NCI-H1436 (cell line): ENCODE data around the gene FHIT.
"Not testable (repeated sequence)": the region's sequence is repeated elsewhere in the genome, so short reads cannot be mapped to it uniquely, and the experiment has no call there.

Experiments
- DNase-seq: peaks from one replicate; lab custom pipeline; 2025; lab: John Stamatoyannopoulos, UW

Gene FHIT

DNA sequence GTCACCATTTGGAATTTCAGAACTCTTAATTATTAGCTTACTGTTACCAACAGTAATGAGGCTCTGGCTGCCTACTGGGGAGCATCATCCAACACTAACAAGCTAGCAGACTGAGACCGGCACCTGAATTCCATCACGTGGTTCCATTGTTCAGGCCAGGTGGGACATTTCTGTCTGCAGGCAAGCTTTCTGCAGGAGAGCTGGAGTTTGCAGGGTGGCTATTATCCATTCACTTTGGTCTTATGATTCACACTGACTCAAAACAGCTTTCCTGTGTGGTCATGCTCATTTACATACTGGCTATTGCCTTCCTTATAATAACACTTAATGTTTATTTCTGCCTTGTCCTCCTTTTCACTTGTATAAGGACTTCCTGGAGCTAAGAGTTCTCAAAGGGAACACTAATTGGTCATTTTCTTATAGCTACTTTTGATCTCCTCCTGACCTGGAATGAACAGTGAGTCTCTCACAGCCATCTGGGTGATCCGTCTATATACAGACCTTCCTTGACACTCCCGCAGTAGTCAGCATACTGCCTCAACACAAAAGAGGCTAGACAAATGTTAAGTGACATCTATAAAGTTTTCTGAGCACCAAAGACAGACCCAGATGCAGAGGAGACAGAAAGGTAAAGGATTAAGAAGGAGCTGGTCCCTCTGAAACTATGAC is 695.4 kb downstream of the FHIT start:
- DNase-seq: no peak

DNA sequence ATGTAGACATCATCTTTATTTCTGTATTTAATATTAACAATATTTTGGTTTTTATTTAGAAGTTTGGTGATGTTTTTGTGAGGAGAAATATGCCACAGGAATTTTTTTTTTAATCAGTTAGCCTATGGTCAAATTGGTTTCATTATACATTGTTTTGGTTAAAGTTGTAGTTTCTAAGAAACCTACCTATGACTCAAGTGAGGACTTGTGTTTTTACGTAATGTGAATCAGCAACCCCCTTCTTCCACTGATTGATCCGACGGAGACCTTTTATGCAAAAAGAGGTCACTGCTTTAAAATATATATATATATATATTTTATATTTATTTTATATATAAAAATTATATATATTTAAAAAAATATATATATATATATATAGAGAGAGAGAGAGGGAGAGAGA is 698.1 kb downstream of the FHIT start:
- no peak for DNase-seq

DNA sequence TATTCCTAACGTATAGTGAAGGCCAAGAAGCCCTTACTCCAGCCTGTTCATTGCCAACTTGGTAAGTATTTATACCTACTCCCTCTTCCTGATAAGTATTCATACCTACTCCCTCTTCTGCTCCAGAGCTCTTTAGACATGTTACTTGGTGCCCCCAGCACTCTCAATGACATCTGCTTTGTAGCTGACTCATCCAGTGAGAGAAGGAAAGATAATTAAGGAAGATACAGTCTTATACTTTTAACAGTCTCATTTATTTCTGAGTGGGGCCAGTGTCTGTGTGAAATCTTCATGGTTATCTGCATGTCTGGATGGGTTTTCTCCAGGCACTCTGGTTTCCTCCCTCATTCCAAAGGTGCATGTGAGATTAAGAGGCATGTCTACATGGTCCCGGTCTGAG is 698.7 kb downstream of the FHIT start:
- DNase-seq: no peak

DNA sequence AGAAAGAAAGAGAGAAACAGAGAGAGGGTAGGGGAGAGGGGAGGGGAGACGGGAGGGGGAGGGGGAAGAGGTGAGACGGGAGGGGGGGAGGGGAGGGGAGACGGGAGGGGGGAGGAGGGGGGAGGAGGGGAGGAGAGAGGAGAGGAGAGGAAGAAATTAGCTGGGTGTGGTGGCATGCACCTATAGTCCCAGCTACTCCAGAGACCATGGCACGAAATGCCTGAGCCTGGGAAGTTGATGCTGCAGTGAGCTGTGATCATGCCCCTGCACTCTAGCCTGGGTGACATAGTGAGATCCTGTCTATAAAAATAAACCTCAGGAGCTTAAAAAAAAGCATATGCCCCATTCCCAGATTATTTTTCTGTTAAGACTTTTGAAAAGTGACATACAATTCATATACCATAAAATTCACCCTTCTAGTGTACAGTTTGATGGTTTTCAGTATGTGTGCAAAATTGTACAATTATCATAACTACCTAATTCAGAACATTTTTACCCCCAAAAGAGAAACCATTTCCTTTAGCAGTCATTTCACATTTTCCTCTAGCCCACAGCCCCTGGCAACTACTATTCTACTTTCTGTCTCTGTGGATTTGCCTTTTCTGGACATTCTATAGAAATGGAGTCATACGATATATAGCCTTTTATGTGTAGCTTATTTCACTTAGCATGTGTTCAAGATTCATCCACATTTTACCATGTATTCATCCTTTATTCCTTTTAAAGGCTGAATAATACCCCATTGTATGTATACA is 699.6 kb downstream of the FHIT start:
- DNase-seq: no peak

DNA sequence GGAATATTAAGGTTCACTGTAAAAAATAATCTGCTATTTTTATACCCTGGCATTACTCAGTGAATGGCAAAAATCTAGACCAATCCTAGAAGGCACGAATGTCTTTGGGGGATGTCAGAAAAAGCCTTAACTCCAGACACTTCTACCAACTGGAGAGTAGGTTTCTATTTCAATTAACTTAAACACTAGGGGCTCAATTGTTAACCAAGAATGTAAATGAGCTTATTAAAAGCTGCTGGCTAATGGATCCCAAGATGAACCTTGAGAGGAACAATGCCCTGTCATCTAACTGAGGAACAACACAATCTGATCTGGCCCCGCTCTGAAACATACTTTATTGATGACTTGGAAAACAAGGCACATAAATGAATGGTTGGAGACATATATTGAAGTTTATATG is 701.4 kb downstream of the FHIT start:
- DNase-seq: no peak

DNA sequence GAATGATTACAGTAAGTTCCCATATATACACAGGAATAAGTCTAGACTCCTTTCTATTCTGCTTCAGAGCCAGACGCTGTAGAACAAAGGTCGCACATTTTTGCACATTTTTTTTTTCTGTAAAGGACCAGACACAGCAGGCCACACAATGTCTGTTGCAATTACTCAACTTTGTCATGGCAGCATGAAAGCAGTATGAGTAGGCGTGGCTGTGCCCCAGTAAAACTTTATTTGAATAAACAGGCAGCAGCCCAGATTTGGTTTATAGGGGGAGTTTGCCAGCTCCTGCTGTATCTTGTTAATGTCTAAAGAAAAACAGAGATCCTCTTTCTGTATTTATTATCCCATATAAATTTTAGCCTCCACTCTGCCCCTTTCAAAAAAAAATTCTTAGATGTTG is 708.3 kb downstream of the FHIT start:
- no peak for DNase-seq

DNA sequence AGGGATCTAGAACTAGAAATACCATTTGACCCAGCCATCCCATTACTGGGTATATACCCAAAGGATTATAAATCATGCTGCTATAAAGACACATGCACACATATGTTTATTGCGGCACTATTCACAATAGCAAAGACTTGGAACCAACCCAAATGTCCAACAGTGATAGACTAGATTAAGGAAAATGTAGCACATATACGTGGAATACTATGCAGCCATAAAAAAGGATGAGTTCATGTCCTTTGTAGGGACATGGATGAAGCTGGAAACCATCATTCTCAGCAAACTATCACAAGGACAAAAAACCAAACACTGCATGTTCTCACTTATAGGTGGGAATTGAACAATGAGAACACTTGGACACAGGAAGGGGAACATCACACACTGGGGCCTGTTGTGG is 711.9 kb downstream of the FHIT start:
- not testable (repeated sequence) for DNase-seq

DNA sequence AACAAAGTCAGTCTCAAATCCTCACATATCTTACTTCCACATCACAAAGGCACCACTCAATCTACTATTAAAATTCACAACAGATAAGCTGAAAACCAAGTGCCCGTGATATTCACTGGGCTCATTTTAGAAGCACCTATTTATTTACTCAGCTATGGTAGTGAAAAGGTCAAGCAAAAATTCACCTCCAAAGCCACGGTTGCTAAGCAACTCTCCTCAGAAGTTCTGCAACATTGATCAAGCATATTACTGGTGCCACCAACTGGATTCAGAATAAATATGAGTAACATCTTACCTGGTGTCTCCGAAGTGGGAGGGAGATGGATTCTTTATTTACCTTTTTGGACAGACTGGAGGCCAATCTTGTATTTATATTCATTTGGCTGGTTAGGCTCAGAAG is 714.8 kb downstream of the FHIT start:
- DNase-seq: no peak

DNA sequence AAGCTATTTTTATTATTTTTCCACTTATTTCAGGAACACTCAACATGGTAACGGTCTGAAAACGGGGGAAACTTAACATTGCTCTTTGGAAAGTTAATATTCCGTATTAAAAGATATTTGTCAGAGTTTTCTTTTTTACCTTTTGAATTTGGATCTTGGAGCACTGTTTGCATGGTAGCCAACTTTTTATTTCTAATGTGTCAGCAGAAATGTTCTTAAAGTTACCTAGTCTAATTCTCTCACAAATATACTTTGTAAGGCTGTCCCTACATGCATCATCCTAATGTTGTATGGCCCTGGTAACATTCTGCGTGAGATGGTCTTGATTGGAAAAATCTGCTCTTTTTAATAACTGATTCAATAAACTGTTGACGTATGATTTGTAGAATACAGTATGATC is 719.5 kb downstream of the FHIT start:
- no peak for DNase-seq

DNA sequence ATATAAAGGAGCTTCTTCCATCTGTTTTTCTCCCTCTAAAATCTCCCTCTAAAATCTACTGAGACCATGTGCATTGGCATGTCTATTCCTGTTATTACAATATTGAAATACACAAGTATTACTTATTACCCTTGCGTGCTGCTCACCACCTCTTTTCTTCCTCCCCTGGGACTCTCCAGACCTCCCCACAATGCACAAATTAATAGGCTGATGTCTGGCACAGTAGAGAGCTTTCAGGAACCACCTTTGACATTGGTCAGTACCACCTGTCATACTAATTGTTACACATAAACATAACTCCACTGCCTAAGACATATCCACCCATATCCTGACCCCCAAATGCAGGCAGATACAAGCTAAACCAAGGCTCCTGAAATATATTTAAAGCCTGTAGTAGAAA is 722.6 kb downstream of the FHIT start:
- no peak for DNase-seq

DNA sequence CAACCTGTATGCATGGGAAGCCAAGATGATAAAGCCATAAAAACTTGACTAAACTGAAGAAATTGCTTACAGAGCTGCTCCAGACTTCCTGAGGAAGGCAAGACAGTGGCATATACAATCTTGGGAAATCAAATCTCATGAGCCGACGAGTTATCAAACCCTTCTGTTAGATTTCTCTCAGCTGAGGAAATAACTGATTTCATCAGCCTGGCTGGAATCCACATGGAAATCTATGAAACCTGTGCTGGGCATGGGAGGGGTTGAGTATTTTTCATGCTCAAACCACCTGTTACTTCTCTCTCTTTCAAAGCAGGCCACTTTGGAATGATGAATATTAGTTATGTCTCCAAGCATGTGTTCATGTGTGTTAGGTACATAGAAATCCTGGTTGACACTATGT is 727.7 kb downstream of the FHIT start:
- no peak for DNase-seq

DNA sequence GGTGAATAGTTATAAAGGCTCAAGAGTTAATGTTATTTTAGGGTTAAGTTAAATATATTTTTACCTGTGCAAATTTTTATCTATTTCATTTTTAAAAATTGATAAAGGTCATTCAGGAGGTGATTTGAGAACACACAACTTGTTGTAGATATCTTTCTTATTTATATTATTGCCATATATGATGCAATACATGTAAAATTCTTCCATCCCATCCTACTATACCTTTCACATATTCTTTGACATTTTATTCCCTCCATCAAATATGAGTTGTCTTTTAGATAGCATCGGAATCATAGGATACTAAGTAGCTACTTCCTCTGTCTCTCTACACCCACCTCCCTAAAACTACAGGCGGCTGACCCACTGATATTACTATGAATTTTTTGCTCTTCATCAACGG is 734.1 kb downstream of the FHIT start:
- no peak for DNase-seq

DNA sequence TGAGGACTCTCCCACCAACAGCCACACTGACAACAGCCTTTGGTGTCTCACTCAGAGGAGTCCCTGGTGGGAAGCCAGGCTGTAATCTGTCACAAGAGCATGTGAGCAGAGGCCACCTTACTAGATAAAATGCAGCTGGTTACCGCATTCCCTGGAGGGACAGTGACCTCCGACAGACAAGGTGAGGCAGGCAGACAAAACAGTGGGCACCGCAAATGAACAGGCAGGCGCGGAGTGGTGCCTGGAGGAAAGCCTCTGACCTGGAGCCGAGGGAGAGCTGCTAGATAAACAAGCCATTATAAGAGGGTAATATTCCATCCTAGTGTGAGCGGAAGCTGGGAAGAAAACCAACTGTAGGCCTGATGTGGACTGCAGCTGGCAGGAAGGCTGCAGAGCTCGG is 736.4 kb downstream of the FHIT start:
- DNase-seq: no peak

DNA sequence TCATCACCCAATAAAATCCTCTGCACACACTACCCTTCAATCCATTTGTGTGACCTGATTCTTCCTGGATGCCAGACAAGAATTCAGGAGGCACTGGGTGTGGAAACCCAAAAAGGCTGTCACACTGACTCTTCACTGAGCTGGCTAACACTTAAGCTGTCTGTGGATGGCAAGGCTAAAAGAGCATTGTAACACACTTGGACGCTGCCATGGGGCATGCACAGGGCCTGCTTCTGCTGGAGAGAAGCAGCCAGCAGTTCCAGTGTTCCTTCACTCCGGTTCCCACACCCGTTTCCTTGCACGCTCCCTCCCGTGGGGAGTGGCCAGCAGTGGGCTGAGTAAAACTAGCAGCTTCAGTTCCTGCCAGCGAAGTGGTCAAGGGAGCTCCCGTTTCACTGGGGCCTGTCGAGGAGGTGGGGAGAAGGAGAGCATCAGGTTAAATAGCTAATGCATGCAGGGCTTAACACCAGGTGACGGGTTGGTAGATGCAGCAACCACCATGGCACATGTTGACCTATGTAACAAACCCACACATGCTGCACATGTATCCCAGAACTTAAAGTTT is 737.1 kb downstream of the FHIT start:
- no peak for DNase-seq

DNA sequence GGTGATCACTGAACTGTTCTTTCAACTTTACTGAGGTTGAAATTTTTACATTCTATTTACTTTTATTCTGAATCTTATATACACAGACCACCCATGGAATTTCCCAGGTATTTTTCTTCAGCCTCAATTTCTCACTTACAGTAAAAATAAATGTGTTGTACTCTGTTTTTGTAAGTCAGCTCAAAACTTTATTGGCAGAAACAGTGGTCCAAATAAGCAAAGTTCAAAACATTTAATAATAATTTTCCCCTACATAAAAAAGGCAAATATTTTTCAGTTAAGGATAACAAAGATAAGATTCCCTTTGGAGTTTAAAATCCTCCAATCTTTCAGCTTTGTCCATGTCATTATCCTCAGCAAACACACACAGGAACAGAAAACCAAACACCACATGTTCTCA is 738.0 kb downstream of the FHIT start:
- no peak for DNase-seq

DNA sequence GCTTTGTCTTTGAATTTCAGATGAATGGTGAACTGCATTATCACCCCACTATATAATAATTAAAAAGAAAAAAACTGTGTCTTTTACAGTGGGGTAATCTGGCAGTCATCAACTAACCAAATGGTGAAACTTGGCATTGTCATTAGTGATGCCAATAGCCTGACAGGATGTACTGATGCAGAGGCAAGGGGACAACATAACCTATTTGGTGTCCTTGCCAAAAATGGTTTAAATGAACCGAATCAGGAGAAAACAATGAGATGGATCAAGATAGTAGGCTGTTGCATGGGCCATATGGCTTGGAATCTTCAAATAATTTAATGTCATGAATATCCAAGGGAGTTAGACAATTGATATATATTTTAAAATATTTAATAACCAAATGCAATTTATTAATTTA is 738.7 kb downstream of the FHIT start:
- DNase-seq: no peak

DNA sequence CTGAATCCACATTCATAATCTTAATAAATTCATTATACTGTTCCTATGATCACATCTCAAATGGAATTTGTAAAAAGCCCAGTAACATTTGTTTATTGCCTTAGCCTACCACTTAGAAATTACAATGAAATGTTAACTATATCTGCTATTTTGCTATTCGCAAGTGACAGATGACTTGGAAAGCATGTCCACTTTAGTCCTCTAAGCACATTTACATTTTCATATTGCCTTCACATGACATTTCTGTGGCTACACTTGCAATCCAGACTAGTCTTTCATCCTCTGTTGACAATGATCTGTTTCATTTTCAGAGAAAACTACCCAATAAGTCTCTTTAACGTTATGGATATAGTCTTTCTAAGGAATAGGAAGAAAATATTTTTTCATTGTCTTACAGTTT is 741.8 kb downstream of the FHIT start:
- DNase-seq: no peak

DNA sequence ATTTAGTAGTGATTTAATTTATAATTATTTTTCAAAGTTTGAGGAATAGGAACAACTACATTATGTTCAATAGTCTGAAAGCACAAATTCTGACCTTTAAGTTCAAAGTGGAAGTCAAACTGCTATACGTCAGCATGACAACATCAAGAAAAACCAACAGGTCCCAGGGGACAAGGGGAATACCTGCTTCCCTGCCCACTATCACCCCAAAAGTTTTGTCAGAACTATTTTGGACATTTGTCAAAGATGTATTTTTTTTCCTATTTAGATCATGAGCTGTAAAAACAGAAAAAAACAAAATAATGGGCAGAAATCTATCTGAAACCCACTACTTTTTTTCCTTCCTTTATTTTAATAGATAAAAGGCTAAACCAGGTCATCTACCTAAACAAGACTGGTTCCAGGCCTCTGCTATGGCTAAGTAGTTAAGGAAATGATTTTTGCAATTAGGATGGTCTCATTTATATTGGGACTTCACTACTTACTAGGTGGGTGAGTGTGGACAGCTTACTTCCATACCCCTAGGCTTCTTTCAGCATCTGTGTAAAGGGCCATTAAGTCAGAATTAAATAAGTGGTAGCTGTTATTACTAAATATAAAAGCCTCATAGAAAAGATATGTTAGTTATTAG is 746.3 kb downstream of the FHIT start:
- DNase-seq: no peak

DNA sequence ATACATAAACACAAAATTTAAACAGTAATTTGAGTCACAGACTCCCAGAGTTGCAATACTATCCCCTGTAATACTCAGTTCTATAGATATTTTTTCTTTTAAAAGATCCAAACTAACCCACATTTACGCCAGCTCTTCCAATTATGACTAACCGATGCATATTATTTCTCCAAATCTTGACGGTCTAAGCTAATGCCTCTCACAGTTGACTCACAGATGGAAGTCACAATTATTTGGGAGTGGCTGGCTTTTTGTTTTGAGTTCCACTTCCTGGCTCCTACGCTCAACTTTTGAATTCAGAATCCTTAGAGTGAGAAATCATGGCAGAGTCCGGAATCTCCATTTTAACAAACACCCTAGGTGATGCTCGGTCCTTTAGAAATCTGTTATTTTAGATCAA is 749.9 kb downstream of the FHIT start:
- DNase-seq: no peak

DNA sequence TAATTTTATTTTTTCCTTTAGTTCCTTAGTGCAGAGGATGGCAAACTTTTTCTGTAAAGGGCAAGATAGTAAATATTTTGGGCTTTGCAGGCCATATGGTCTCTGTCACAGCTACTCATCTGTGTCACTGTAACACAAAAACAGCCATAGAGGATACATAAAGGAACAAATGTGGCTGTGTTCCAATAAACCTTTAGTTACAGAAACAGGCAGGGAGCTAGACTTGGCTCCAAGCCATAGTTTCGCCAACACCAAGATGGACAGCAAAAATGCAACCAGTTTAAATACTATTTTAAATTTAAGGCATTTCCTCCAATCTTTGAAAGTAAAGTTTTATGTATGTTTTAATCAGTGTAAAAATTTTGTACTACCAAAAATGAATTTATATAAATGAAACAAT is 753.4 kb downstream of the FHIT start:
- DNase-seq: no peak

DNA sequence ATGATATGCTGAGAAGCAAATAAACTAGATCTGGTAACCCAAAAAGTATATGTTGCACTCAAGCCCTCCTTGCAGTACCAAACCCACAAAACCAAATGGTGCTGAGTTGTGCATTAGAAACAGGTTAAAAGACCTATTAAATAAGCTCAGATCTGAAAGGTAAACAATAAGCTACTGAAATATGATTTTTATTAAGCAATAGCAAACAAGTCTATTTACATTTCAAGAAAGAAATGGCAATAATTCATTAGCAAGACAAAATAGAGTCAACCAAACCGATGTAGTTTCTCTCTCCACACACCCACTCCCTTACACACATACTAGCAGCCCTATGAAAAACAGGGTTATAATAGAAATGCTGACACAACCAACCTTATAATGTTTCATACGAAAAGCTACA is 760.3 kb downstream of the FHIT start:
- DNase-seq: no peak

DNA sequence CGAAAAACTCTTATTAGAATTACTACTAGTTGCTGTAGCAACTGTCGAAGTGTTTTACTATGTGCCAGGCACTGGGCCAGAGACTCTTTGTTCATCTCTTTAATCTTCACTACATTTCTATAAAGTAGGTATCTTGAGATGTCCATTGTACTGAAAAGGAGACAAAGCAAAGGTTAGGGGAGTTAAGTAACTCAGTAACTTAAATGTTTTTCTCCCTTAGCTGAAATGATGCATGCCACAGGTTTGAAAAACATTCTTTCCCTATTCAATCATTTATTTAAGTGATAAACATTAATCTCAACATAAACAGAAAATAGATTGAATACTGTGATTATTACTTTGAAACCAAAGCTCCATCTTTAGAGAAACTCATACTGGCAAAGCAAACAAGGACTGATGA is 776.2 kb downstream of the FHIT start:
- DNase-seq: no peak

DNA sequence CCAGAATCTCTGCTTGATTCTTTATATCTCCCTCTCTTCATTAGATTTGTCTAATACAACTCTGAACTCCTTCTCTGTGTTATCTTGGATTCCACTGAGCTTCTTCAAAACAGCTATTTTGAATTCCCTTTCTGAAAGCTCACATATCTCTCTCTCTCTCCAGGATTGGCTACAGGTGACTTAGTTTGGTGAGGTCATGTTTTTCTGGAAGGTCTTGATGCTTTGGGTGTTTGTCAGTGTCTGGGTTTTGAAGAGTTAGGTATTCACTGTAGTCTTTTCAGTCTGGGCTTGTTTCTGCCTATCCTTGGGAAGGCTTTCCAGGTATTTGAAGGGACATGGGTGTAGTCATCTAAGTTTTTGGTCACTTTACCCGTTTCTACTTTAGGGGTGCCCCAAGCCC is 781.8 kb downstream of the FHIT start:
- DNase-seq: no peak
